Measurements from ENCODE around the gene PRMT7.

The PRMT7 gene

GRCh38 chr16:68374246-68374805, 63.5 kb downstream of the PRMT7 start:
- peak in 25 of 58 donors; percentile 18 to 88 (median 40) for DNase-seq

GRCh38 chr16:68374961-68375660, 64.3 kb downstream of the PRMT7 start:
- no peak for DNase-seq

- DNase-seq, result no peak
Measured at GRCh38 chr16:68375801-68376536, 65.2 kb downstream of the PRMT7 start.

GRCh38 chr16:68376590-68376989, 65.8 kb downstream of the PRMT7 start:
- no peak for DNase-seq

- no peak for DNase-seq
Measured at GRCh38 chr16:68377221-68377620, 66.4 kb downstream of the PRMT7 start.

- DNase-seq, result peak in 27 of 58 donors; percentile 9 to 57 (median 34)
Measured at GRCh38 chr16:68377667-68378393, 67.0 kb downstream of the PRMT7 start.

GRCh38 chr16:68378436-68379415, 67.9 kb downstream of the PRMT7 start:
- DNase-seq, result no peak

GRCh38 chr16:68379472-68380347, 68.9 kb downstream of the PRMT7 start:
- DNase-seq, result no peak

- no peak for DNase-seq
Measured at GRCh38 chr16:68380348-68380670, 69.5 kb downstream of the PRMT7 start.

GRCh38 chr16:68380676-68381362, 70.0 kb downstream of the PRMT7 start:
- DNase-seq, result peak in 10 of 58 donors; percentile 4 to 70 (median 27)

- DNase-seq, result no peak
Measured at GRCh38 chr16:68381363-68381724, 70.5 kb downstream of the PRMT7 start.

- DNase-seq, result no peak
Measured at GRCh38 chr16:68382296-68382718, 71.5 kb downstream of the PRMT7 start.

GRCh38 chr16:68383858-68384257, 73.0 kb downstream of the PRMT7 start:
- no peak for DNase-seq

GRCh38 chr16:68384288-68385161, 73.7 kb downstream of the PRMT7 start:
- no peak for DNase-seq

- no peak for DNase-seq
Measured at GRCh38 chr16:68385371-68385770, 74.6 kb downstream of the PRMT7 start.

GRCh38 chr16:68386628-68387027, 75.8 kb downstream of the PRMT7 start:
- no peak for DNase-seq

- no peak for DNase-seq
Measured at GRCh38 chr16:68387301-68387700, 76.5 kb downstream of the PRMT7 start.

- no peak for DNase-seq
Measured at GRCh38 chr16:68388124-68388523, 77.3 kb downstream of the PRMT7 start.

Measured in anterior cingulate cortex (tissue), 58 donors.